DND-41 (cell line): Measurements from ENCODE around the gene MTFMT.

Experiments used
- CTCF ChIP-seq: IDR thresholded peaks from 2 replicates; pipeline ENCODE4 v1.5.1; 2012; ENCODE audit warnings: borderline replicate concordance, low read length, moderate library complexity, mild to moderate bottlenecking; ENCODE audit not compliant: poor library complexity, severe bottlenecking; ENCODE audit errors: extremely low read depth
- EZH2 ChIP-seq: IDR thresholded peaks from 3 replicates; pipeline ENCODE4 v1.6.1; 2012; ENCODE audit warnings: borderline replicate concordance, low read depth, mild to moderate bottlenecking, moderate library complexity, low read length, inconsistent platforms; ENCODE audit not compliant: severe bottlenecking

GRCh38 chr15:65006876-65007275, 22.6 kb downstream of the MTFMT start:
- TF ChIP-seq EZH2 = no peak
- TF ChIP-seq CTCF = no peak
